Mucosa of rectum (tissue), 2 donors: ENCODE results near the gene RAP2A.

Experiments
- H3K27ac ChIP-seq, 2 donors: one replicate each; pipeline ENCODE4 v1.7.0; 2013; ENCODE audit warnings: inconsistent platforms in 2 of 2, low read depth in 2 of 2, low read length in 2 of 2
- H3K27me3 ChIP-seq, 2 donors: one replicate each; pipeline ENCODE4 v1.7.0; 2013; ENCODE audit warnings: low read length in 2 of 2; ENCODE audit not compliant: control insufficient read depth in 2 of 2, insufficient read depth in 2 of 2
- H3K36me3 ChIP-seq, 2 donors: one replicate each; pipeline ENCODE4 v1.7.0; 2013; ENCODE audit warnings: low read length in 2 of 2; ENCODE audit not compliant: control insufficient read depth in 2 of 2, insufficient read depth in 2 of 2
- H3K4me1 ChIP-seq, 2 donors: one replicate each; pipeline ENCODE4 v1.7.0; 2013; ENCODE audit warnings: low read length in 2 of 2, mild to moderate bottlenecking in 1 of 2; ENCODE audit not compliant: control insufficient read depth in 2 of 2, insufficient read depth in 2 of 2
- H3K4me3 ChIP-seq, 2 donors: one replicate each; pipeline ENCODE4 v1.7.0; 2013; ENCODE audit warnings: low read length in 2 of 2
- H3K9ac ChIP-seq, 2 donors: one replicate each; pipeline ENCODE4 v1.7.0; 2013; ENCODE audit warnings: low read length in 2 of 2, low read depth in 1 of 2, mild to moderate bottlenecking in 1 of 2
- H3K9me3 ChIP-seq, 2 donors: one replicate each; pipeline ENCODE4 v1.7.0; 2013; ENCODE audit warnings: low read length in 2 of 2; ENCODE audit not compliant: control insufficient read depth in 2 of 2
- donor health status: healthy.
- donor health status: Normal muscosa, but diverticular disease.

RAP2A gene

GRCh38 chr13:97468331-97468730 is 34.4 kb downstream of the RAP2A start:
- peaks cover 4 to 7% of the 10 kb centered on the region in 2 donors for H3K36me3 ChIP-seq
- H3K4me3 ChIP-seq, result no peak overlapping the region
- H3K27ac ChIP-seq, result no peak overlapping the region
- H3K9ac ChIP-seq, result no peak overlapping the region
- H3K9me3 ChIP-seq, result no peaks in the 10 kb centered on the region
- H3K27me3 ChIP-seq, result no peaks in the 10 kb centered on the region
- H3K4me1 ChIP-seq, result no peaks in the 10 kb centered on the region

GRCh38 chr13:97471711-97472110 is 37.7 kb downstream of the RAP2A start:
- H3K9me3 ChIP-seq, result no peaks in the 10 kb centered on the region
- no peak overlapping the region for H3K9ac ChIP-seq
- no peak overlapping the region for H3K27ac ChIP-seq
- no peaks in the 10 kb centered on the region for H3K4me1 ChIP-seq
- no peaks in the 10 kb centered on the region for H3K36me3 ChIP-seq
- no peak overlapping the region for H3K4me3 ChIP-seq
- H3K27me3 ChIP-seq, result no peaks in the 10 kb centered on the region

DNA sequence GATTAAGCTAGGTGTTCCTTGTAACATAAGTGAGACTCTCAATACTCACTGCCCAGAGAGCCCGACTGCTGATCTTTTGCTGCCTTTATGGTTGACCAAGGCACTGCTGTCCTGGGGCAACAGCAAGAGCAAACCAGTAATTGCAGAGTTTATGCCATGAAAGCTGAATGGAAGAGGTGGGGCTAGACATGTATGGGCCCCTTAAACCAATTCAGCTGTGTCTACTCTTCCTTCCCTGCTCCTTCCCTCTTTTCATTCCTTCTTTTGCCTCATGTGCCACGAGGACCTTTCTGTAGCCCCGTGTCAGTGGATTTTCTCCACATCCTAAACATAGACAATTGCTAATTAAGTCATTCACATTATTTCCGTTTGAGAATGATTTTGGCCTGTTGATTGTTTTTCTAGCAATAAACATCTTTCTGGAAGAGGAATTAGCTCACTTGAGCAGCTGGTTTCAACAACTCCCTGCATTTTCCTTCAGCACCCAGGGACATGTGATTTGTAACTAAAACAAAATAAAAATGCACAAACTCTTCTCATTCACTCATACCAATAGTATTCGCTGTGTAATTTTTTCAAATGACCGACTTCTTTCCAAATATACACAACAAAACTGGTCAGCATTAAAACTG is 40.5 kb downstream of the RAP2A start:
- H3K4me1 ChIP-seq, result no peaks in the 10 kb centered on the region
- no peak overlapping the region for H3K9ac ChIP-seq
- H3K4me3 ChIP-seq, result no peak overlapping the region
- H3K27me3 ChIP-seq, result no peaks in the 10 kb centered on the region
- peak overlapping the region in 1 of 2 donors; percentile 19 for H3K27ac ChIP-seq
- H3K9me3 ChIP-seq, result no peaks in the 10 kb centered on the region
- no peaks in the 10 kb centered on the region for H3K36me3 ChIP-seq

DNA sequence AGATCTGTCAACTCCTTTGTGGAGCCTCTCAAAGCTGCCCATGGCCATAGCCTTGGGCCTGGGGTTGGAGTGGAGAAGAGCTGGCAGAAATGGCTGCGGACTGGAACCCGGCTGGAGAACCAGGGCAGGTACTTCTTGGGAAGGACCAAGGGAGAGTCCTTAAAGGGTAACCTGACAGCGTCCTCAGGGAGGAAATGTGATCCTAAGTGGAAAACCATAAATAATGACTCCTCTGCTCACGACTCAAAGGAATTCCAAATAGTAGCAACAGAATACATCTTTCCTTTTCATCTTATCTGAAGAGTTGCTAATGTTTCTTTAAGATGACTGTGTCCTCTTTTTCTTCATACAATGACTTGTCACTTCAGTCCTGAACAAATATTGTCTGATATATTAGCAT is 41.0 kb downstream of the RAP2A start:
- Histone ChIP-seq H3K4me3 (no peak overlapping the region), H3K9me3 (no peaks in the 10 kb centered on the region), H3K9ac (no peak overlapping the region), H3K27ac (peak overlapping the region; percentile 11 to 26), H3K4me1 (no peaks in the 10 kb centered on the region), H3K36me3 (no peaks in the 10 kb centered on the region), H3K27me3 (no peaks in the 10 kb centered on the region)

- H3K27me3 ChIP-seq, result no peaks in the 10 kb centered on the region
- no peaks in the 10 kb centered on the region for H3K9me3 ChIP-seq
- no peak overlapping the region for H3K4me3 ChIP-seq
- no peak overlapping the region for H3K9ac ChIP-seq
- H3K27ac ChIP-seq, result no peak overlapping the region
- H3K4me1 ChIP-seq, result no peaks in the 10 kb centered on the region
- no peaks in the 10 kb centered on the region for H3K36me3 ChIP-seq
Measured at GRCh38 chr13:97477844-97478243, 43.9 kb downstream of the RAP2A start.

GRCh38 chr13:97478247-97478646 is 44.3 kb downstream of the RAP2A start:
- Histone ChIP-seq H3K27ac (no peak overlapping the region), H3K9me3 (no peaks in the 10 kb centered on the region), H3K4me1 (no peaks in the 10 kb centered on the region), H3K4me3 (no peak overlapping the region), H3K9ac (no peak overlapping the region), H3K36me3 (no peaks in the 10 kb centered on the region), H3K27me3 (no peaks in the 10 kb centered on the region)

DNA sequence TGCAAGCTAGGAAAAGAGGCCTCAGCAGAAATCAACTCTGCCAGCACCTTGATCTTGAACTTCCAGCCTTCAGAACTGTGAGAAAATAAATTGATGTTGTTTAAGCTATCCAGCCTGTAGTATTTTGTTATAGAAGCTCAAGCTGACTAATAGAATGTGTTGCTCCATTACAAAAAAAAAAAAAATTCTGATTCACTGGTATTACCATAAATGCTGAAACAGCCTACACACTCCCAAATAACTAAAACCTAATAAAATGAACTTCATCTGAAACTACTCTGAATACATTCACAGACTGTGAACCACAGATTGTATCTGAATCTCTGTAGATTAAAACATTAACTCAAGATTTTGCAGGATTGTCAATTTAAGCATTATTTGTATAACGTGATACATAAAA is 49.5 kb downstream of the RAP2A start:
- H3K9me3 ChIP-seq, result no peaks in the 10 kb centered on the region
- no peaks in the 10 kb centered on the region for H3K4me1 ChIP-seq
- no peaks in the 10 kb centered on the region for H3K27me3 ChIP-seq
- H3K4me3 ChIP-seq, result no peak overlapping the region
- H3K27ac ChIP-seq, result no peak overlapping the region
- no peaks in the 10 kb centered on the region for H3K36me3 ChIP-seq
- no peak overlapping the region for H3K9ac ChIP-seq

GRCh38 chr13:97484301-97484700 is 50.3 kb downstream of the RAP2A start:
- no peaks in the 10 kb centered on the region for H3K4me1 ChIP-seq
- no peaks in the 10 kb centered on the region for H3K27me3 ChIP-seq
- no peaks in the 10 kb centered on the region for H3K36me3 ChIP-seq
- no peak overlapping the region for H3K9ac ChIP-seq
- no peak overlapping the region for H3K4me3 ChIP-seq
- no peaks in the 10 kb centered on the region for H3K9me3 ChIP-seq
- no peak overlapping the region for H3K27ac ChIP-seq

GRCh38 chr13:97485320-97485719 is 51.4 kb downstream of the RAP2A start:
- Histone ChIP-seq H3K9ac (no peak overlapping the region), H3K4me3 (no peak overlapping the region), H3K9me3 (no peaks in the 10 kb centered on the region), H3K27ac (no peak overlapping the region), H3K4me1 (no peaks in the 10 kb centered on the region), H3K27me3 (no peaks in the 10 kb centered on the region), H3K36me3 (no peaks in the 10 kb centered on the region)

DNA sequence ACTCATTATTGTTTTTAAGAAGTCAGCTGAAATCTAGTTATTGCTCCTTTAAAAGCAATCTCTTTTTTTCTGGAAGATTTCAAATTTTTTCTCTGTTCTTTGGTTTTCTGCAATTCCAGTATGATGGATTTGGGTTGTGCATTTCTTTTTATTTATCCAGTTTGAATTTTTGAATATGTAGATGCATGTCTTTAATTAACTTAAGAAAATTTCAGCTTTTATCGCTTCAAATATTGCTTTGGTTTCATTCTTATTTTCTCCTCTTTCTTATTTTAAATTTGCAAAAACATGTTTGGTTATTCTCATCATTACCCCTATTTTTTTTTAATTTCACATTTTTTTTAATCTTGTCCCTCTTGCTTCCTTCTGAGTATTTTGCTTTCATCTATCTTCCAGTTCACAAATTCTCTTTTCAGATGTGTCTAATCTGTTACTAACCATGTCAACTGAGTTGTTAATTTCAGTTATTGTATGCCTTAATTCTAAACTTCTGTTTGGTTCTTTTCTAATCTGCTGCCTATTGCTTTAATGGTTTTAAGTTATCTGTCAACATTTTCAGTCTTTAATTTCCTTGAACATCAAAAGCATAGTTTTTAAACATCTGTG is 56.8 kb downstream of the RAP2A start:
- Histone ChIP-seq H3K36me3 (no peaks in the 10 kb centered on the region), H3K9me3 (no peaks in the 10 kb centered on the region), H3K27ac (no peak overlapping the region), H3K4me3 (no peak overlapping the region), H3K27me3 (no peaks in the 10 kb centered on the region), H3K4me1 (no peaks in the 10 kb centered on the region), H3K9ac (no peak overlapping the region)
